SJCRH30 (cell line): Measurements from ENCODE around the gene GGCX. TPM values are rescaled to one million over a fixed set of nuclear protein-coding genes. Genes with fewer than 3 reads are reported as not detected.
"Not testable (repeated sequence)": the region's sequence is repeated elsewhere in the genome, so short reads cannot be mapped to it uniquely, and the experiment has no call there.

Experiments used
- DNase-seq, 2 experiments: peaks; one replicate each; pipeline ENCODE4 v3.0.0-alpha.2; 2015 to 2020
- H3K27ac ChIP-seq: fragments of 250-450 bp; sonication (Bioruptor Pico); 2 replicates; pipeline ENCODE4 v1.5.1; 2020; ENCODE audit warnings: mild to moderate bottlenecking, moderate library complexity
- H3K27me3 ChIP-seq: fragments of 250-450 bp; sonication (Bioruptor Pico); 2 replicates; pipeline ENCODE4 v1.5.1; 2020; ENCODE audit warnings: mild to moderate bottlenecking, moderate library complexity
- H3K36me3 ChIP-seq: fragments of 250-450 bp; sonication (Bioruptor Pico); 2 replicates; pipeline ENCODE4 v1.5.1; 2020; ENCODE audit warnings: mild to moderate bottlenecking, moderate library complexity
- H3K4me1 ChIP-seq: fragments of 250-450 bp; sonication (Bioruptor Pico); 2 replicates; pipeline ENCODE4 v1.5.1; 2020; ENCODE audit warnings: mild to moderate bottlenecking, moderate library complexity
- H3K4me3 ChIP-seq: fragments of 250-450 bp; sonication (Bioruptor Pico); 2 replicates; pipeline ENCODE4 v1.5.1; 2020; ENCODE audit warnings: mild to moderate bottlenecking, moderate library complexity
- H3K9me3 ChIP-seq: fragments of 250-450 bp; sonication (Bioruptor Pico); replicated peaks from 2 replicates; pipeline ENCODE4 v1.5.1; 2020; ENCODE audit warnings: mild to moderate bottlenecking, moderate library complexity
- total RNA-seq: library from RNA; depleted of rRNA; stranded (reverse); fragments of >200 nt; shearing (Covaris generic); gene quantifications from 2 replicates; pipeline ENCODE4 v1.2.3, GENCODE V29; 2014

GGCX gene
- total RNA-seq, 1 experiment from 2014 or later = 37.0 TPM

DNA sequence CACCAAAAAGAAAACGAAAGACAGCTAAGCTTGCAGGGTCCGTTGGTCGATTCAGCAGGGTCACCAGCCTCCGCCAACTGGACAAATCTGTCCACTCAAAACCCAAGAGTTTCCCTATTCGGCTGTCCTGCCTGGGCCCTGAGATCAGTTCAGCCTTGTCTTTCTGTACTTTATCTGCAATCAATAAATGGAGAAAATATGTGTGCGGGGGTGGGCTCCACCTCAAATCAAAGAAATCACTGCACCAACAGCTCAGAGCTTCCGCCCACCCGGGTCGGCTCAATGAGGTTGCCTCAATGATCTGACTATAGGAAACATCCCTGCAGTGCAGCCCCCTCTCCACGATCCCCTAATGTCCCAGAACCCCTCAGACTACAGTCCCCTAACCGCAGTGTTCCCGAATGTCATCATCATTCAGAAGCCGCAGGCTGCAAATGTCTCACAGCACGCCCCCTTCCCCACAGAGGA lies 447 bp downstream of the GGCX start:
- Histone ChIP-seq H3K27ac (peak overlapping the region; percentile 65; the same call in 1 of the 2 replicates), H3K9me3 (no peaks in the 10 kb centered on the region), H3K4me3 (peak overlapping the region; percentile 73), H3K27me3 (no peaks in the 10 kb centered on the region), H3K4me1 (no peaks in the 10 kb centered on the region), H3K36me3 (peaks cover 12% of the 10 kb centered on the region; the same call in 1 of the 2 replicates)
- no peak for DNase-seq

- H3K36me3 ChIP-seq = peaks cover 12% of the 10 kb centered on the region; the same call in 1 of the 2 replicates
- peak overlapping the region; percentile 73 for H3K4me3 ChIP-seq
- not testable (repeated sequence) for H3K27ac ChIP-seq, H3K9me3 ChIP-seq, H3K4me1 ChIP-seq, DNase-seq, H3K27me3 ChIP-seq
These were observed 928 bp downstream of the GGCX start for GRCh38 chr2:85560403-85560726.

GRCh38 chr2:85558160-85558559 lies 3.1 kb downstream of the GGCX start:
- peaks cover 19% of the 10 kb centered on the region for H3K36me3 ChIP-seq
- H3K27ac ChIP-seq = no peak overlapping the region
- no peaks in the 10 kb centered on the region for H3K27me3 ChIP-seq
- H3K4me3 ChIP-seq = no peak overlapping the region
- H3K9me3 ChIP-seq = no peaks in the 10 kb centered on the region
- no peaks in the 10 kb centered on the region for H3K4me1 ChIP-seq
- DNase-seq = no peak

- DNase-seq = no peak
- H3K27me3 ChIP-seq = no peaks in the 10 kb centered on the region
- H3K9me3 ChIP-seq = no peaks in the 10 kb centered on the region
- H3K36me3 ChIP-seq = peaks cover 25% of the 10 kb centered on the region
- H3K4me3 ChIP-seq = no peak overlapping the region
- no peaks in the 10 kb centered on the region for H3K4me1 ChIP-seq
- no peak overlapping the region for H3K27ac ChIP-seq
These were observed 4.2 kb downstream of the GGCX start for GRCh38 chr2:85557130-85557529.

GRCh38 chr2:85554980-85555612 lies 6.2 kb downstream of the GGCX start:
- Histone ChIP-seq H3K27ac (peak overlapping the region; percentile 26; the same call in 1 of the 2 replicates), H3K4me3 (no peak overlapping the region), H3K36me3 (peaks cover 42% of the 10 kb centered on the region), H3K9me3 (no peaks in the 10 kb centered on the region), H3K27me3 (no peaks in the 10 kb centered on the region), H3K4me1 (peaks cover 5% of the 10 kb centered on the region)
- DNase-seq = peak in 1 of 2 experiments; percentile 42

DNA sequence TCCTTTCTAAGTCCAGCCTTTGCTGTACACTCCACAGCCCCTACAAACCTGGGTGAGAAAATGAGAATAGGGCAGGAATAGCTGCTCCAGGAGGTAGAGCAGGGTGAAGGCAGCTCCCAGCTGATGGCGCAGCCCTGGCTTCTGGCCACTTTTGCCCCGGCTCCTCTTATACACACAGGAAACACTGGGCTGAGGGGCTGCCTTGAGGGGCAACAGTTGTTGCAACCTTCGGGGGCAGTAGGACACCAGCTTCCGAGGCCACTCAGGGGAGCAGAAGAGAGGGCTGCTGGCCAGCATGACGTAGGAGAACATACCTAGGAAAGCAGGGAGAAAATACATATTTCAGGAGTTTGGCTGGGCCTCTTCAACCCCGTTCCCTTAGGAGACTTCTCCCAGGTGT lies 8.1 kb downstream of the GGCX start:
- peaks cover 42% of the 10 kb centered on the region for H3K36me3 ChIP-seq
- H3K27ac ChIP-seq = no peak overlapping the region
- DNase-seq = no peak
- H3K27me3 ChIP-seq = no peaks in the 10 kb centered on the region
- no peaks in the 10 kb centered on the region for H3K9me3 ChIP-seq
- peaks cover 18% of the 10 kb centered on the region for H3K4me1 ChIP-seq
- no peak overlapping the region for H3K4me3 ChIP-seq

DNA sequence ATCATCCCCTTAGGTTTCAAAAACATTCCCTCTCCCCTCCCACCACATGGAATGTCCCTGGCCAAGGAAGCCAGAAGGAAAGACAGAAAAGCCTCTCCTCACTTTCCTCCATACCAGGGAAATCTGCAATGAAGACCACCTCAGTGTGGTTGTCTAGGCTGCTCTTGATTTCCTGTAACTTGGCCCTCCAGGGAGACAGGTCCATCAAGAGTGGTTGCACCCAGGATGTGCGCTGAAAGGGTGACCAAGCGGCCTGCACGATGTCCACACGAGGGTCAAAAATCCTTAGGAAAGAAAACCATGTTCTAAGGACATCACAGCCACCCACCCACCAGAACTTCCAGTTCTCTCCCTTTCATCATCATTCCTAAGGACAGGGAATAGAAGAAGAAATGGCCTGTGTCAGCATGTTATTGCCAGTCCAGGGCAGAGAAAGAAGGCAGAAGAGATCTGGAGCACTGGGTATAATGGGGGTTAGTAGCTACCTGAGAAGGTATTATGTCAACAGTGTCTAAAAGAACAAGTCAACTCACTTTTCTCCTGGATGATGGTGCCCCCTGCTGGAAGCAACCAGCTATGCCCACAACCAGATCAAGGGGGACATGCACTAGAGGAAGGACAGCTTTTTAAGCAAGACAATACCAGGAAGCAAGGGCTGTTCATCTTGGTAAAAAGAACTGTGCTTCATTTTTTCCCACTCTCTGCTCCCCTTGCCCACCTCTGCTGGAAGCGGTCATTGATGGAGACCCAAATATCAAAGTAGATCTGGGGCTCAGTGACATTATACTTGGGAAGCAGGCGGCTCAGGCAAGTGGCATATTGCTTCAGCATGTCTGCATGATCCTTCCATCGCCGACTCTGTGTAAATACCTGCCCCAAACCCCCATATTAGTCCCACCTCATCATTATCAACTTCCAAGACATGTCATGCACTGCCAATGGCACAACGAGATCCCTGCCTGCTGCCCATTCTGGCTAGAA lies 9.3 kb downstream of the GGCX start:
- Histone ChIP-seq H3K27me3 (no peaks in the 10 kb centered on the region; the same call in 1 of the 2 replicates), H3K36me3 (peaks cover 49% of the 10 kb centered on the region), H3K4me3 (no peak overlapping the region), H3K27ac (no peak overlapping the region), H3K4me1 (peaks cover 18% of the 10 kb centered on the region), H3K9me3 (no peaks in the 10 kb centered on the region)
- peak; percentile 78 to 92 for DNase-seq

GRCh38 chr2:85550486-85550885 lies 10.8 kb downstream of the GGCX start:
- peaks cover 6% of the 10 kb centered on the region for H3K27me3 ChIP-seq
- peaks cover 64% of the 10 kb centered on the region for H3K36me3 ChIP-seq
- H3K9me3 ChIP-seq = no peaks in the 10 kb centered on the region
- peaks cover 18% of the 10 kb centered on the region for H3K4me1 ChIP-seq
- no peak overlapping the region for H3K4me3 ChIP-seq
- H3K27ac ChIP-seq = no peak overlapping the region
- DNase-seq = no peak

DNA sequence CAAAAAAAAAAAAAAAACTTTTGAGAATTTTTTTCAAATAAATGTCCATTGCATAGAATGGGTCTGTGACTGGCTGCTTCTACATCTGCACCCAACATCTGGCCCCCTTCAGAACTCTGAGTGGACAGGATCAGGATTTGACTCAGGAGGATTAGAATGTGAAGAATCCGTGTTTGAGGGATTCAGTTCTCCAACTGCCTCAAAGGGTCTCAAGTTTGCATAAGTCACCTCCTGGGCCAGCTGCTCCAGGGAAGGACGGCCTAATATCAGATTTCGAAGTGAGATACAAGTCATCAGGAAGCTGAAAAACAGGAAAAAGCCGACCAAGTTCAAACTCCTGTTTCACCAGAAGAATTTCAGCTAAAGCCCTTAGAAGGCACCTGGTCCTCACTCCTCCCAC lies 11.5 kb downstream of the GGCX start:
- DNase-seq = peak; percentile 71 to 83
- Histone ChIP-seq H3K27ac (peak overlapping the region; percentile 10; the same call in 1 of the 2 replicates), H3K4me1 (peaks cover 18% of the 10 kb centered on the region), H3K36me3 (peaks cover 70% of the 10 kb centered on the region), H3K4me3 (no peak overlapping the region), H3K27me3 (peaks cover 6% of the 10 kb centered on the region), H3K9me3 (no peaks in the 10 kb centered on the region)

DNA sequence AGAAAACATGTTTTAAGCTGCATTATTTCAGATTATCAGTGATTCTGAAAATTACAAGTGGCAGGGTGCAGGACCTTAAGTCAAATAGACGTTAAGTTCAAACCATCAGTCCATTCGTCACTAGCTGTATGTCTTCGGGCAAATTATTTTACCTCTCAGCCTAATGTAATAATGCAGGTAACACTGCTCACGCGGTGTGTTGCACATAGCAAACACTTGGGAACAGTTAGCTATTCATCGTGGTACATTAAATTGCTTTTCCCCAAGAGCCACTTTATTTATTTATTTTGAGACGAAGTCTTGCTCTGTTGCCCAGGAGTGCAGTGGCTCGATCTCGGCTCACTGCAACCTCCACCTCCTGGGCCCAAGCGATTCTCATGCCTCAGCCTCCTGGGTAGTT lies 12.2 kb downstream of the GGCX start:
- H3K36me3 ChIP-seq = peaks cover 74% of the 10 kb centered on the region
- no peak overlapping the region for H3K27ac ChIP-seq
- no peak for DNase-seq

DNA sequence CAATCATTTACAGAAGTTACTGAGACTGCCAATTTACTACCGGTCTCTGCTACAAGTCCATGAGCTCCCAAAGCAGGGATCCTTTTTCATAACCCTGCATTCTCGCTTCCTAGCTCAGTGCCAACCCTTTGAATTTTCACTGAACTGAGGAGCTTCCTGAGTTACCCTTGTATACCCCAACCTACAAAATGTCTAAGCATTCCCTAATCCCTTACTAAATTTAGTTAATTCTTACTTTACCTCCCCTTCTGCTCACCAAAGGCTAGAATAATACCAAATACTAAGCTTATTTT lies 12.7 kb downstream of the GGCX start:
- DNase-seq = no peak
- Histone ChIP-seq H3K27ac (no peak overlapping the region), H3K4me3 (no peak overlapping the region), H3K27me3 (peaks cover 6% of the 10 kb centered on the region), H3K9me3 (no peaks in the 10 kb centered on the region), H3K4me1 (peaks cover 18% of the 10 kb centered on the region), H3K36me3 (peaks cover 75% of the 10 kb centered on the region)

More for the DNA sequence above, 12.2 kb downstream of the GGCX start:
- H3K9me3 ChIP-seq = no peaks in the 10 kb centered on the region
- H3K4me3 ChIP-seq = no peak overlapping the region
- H3K4me1 ChIP-seq = peaks cover 18% of the 10 kb centered on the region
- peaks cover 6% of the 10 kb centered on the region for H3K27me3 ChIP-seq

DNA sequence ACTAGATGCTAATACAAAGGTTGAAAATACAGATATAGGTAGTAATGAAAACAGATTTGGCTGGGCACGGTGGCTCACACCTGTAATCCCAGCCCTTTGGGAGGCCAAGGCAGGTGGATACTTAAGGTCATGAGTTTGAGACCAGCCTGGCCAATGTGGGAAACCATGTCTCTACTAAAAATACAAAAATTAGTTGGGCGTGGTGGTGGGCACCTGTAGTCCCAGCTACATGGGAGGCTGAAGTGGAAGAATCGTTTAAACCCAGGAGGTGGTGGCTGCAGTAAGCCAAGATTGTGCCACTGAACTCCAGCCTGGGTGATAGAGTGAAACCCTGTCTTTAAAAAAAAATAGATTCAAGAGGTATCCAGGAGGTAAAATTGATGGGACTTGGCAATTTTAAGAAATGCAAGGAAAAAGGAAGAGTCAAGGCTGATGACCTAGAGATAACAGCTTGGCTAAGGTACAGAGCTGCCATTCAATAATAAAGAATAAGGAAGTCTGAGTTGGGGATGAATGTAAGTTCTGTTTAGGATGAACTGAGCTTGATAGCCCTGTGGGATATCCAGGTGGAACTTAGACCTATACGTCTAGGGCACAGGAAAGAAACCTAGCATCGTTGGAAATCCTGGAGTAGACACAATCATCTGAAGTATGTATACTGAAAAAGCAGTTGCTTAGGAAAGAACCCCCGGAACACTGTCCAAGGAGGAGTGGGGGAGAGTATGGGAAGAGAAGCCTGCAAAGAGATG lies 13.3 kb downstream of the GGCX start:
- no peak for DNase-seq
- Histone ChIP-seq H3K27ac (no peak overlapping the region), H3K4me3 (no peak overlapping the region), H3K36me3 (peaks cover 80% of the 10 kb centered on the region), H3K27me3 (peaks cover 6% of the 10 kb centered on the region), H3K4me1 (peaks cover 18% of the 10 kb centered on the region), H3K9me3 (no peaks in the 10 kb centered on the region)

GRCh38 chr2:85547089-85547858 lies 14.0 kb downstream of the GGCX start:
- H3K27ac ChIP-seq = no peak overlapping the region; the same call in 1 of the 2 replicates
- peaks cover 6% of the 10 kb centered on the region for H3K27me3 ChIP-seq
- H3K4me3 ChIP-seq = no peak overlapping the region
- peaks cover 83% of the 10 kb centered on the region for H3K36me3 ChIP-seq
- H3K9me3 ChIP-seq = no peaks in the 10 kb centered on the region
- H3K4me1 ChIP-seq = peaks cover 20% of the 10 kb centered on the region
- no peak for DNase-seq

GRCh38 chr2:85545780-85546240 lies 15.5 kb downstream of the GGCX start:
- no peak overlapping the region for H3K4me3 ChIP-seq
- no peaks in the 10 kb centered on the region for H3K9me3 ChIP-seq
- no peak overlapping the region for H3K27ac ChIP-seq
- H3K36me3 ChIP-seq = peaks cover 84% of the 10 kb centered on the region
- H3K4me1 ChIP-seq = peaks cover 30% of the 10 kb centered on the region
- peak in 1 of 2 experiments; percentile 44 for DNase-seq
- H3K27me3 ChIP-seq = peaks cover 6% of the 10 kb centered on the region
